Coronary artery (tissue), 2 donors: ENCODE data around the gene LMOD1.

ENCODE experiments used
- DNase-seq: peaks from one replicate; pipeline ENCODE4 v3.0.0-alpha.2; 2017; ENCODE audit warnings: low spot score
- H3K27ac ChIP-seq, 2 donors: fragments of 200-600 bp; sonication (generic); one replicate each; pipeline ENCODE4 v1.5.1; 2016 to 2019
- H3K4me3 ChIP-seq: fragments of 200-600 bp; sonication (generic); 2 replicates; pipeline ENCODE4 v1.5.1; 2016; ENCODE audit warnings: mild to moderate bottlenecking, moderate library complexity
- CTCF ChIP-seq: fragments of 200-600 bp; sonication (generic); IDR thresholded peaks from one replicate; pipeline ENCODE4 v1.5.1; 2019; ENCODE audit warnings: antibody characterized with exemption

The LMOD1 gene

GRCh38 chr1:201849372-201850052 lies 96.8 kb downstream of the LMOD1 start:
- Histone ChIP-seq H3K4me3 (no peak overlapping the region), H3K27ac (peak overlapping the region; percentile 30 to 34)
- no peak for TF ChIP-seq CTCF
- no peak for DNase-seq

- TF ChIP-seq CTCF, result no peak
- no peak for DNase-seq
- Histone ChIP-seq H3K4me3 (no peak overlapping the region), H3K27ac (no peak overlapping the region)
Observed at GRCh38 chr1:201848230-201848629, 98.1 kb downstream of the LMOD1 start.

- H3K27ac ChIP-seq, result no peak overlapping the region
- H3K4me3 ChIP-seq, result no peak overlapping the region
- no peak for DNase-seq
- TF ChIP-seq CTCF, result no peak
Observed at GRCh38 chr1:201847150-201847549, 99.2 kb downstream of the LMOD1 start.
